A673 (cell line): Measurements from ENCODE around the gene FAM222B. TPM values are rescaled to one million over a fixed set of nuclear protein-coding genes. Genes with fewer than 3 reads are reported as not detected.

Experiments used
- BruUV-seq: library from RNA; stranded (reverse); fragments of 400-500 nt; replicated peaks from 2 replicates; lab custom pipeline; 2021; lab: Mats Ljungman, UMichigan
- CTCF ChIA-PET: fragments of 300-600 bp; sonication (Branson Sonifier 250); formaldehyde crosslinking; loops from one replicate; lab custom pipeline; 2022; ENCODE audit warnings: antibody characterized with exemption; lab: Charles Lee
- POLR2A ChIA-PET: fragments of 300-600 bp; sonication (Branson Sonifier 250); formaldehyde crosslinking; loops from one replicate; lab custom pipeline; 2022; ENCODE audit warnings: antibody characterized with exemption; ENCODE audit not compliant: low non-redundant PET; lab: Charles Lee
- DNase-seq: peaks from one replicate; pipeline ENCODE4 v3.0.0-alpha.2; 2015; ENCODE audit warnings: low spot score
- H3K27ac ChIP-seq: fragments of 200-600 bp; sonication (generic); 2 replicates; pipeline ENCODE4 v1.5.1; 2016; ENCODE audit warnings: mixed run types, low read depth, mild to moderate bottlenecking, mixed read lengths, antibody characterized with exemption, low read length; ENCODE audit not compliant: poor library complexity, severe bottlenecking
- H3K27me3 ChIP-seq: fragments of 200-600 bp; sonication (generic); replicated peaks from 2 replicates; pipeline ENCODE4 v1.6.1; 2017; ENCODE audit warnings: mixed run types, low read depth, mild to moderate bottlenecking, mixed read lengths, antibody characterized with exemption, low read length; ENCODE audit not compliant: insufficient read depth, poor library complexity
- H3K36me3 ChIP-seq: fragments of 200-600 bp; sonication (generic); 2 replicates; pipeline ENCODE4 v1.6.1; 2016; ENCODE audit warnings: mixed run types, mild to moderate bottlenecking, mixed read lengths, antibody characterized with exemption, low read length; ENCODE audit not compliant: insufficient read depth, poor library complexity, severe bottlenecking
- H3K4me1 ChIP-seq: fragments of 200-600 bp; sonication (generic); 2 replicates; pipeline ENCODE4 v1.6.1; 2017; ENCODE audit warnings: mixed run types, mild to moderate bottlenecking, mixed read lengths, antibody characterized with exemption, low read length; ENCODE audit not compliant: insufficient read depth, poor library complexity, severe bottlenecking
- H3K4me3 ChIP-seq: fragments of 200-600 bp; sonication (generic); 2 replicates; pipeline ENCODE4 v1.5.1; 2016; ENCODE audit warnings: low read depth, mixed run types, mild to moderate bottlenecking, mixed read lengths, low read length; ENCODE audit not compliant: poor library complexity, severe bottlenecking
- H3K9me3 ChIP-seq: fragments of 200-600 bp; sonication (generic); 2 replicates; pipeline ENCODE4 v1.6.1; 2016; ENCODE audit warnings: mixed run types, low read depth, mild to moderate bottlenecking, mixed read lengths, antibody characterized with exemption, low read length; ENCODE audit not compliant: poor library complexity, severe bottlenecking
- CTCF ChIP-seq: fragments of 300-800, 200-600 bp; sonication (generic); conservative IDR thresholded peaks from 2 replicates; pipeline ENCODE4 v1.5.1; 2017; ENCODE audit warnings: low read depth, mild to moderate bottlenecking, antibody characterized with exemption, low read length, moderate library complexity, mixed read lengths
- EZH2 ChIP-seq: fragments of 200-600 bp; sonication (generic); IDR thresholded peaks from 2 replicates; pipeline ENCODE4 v1.6.1; 2017; ENCODE audit warnings: borderline replicate concordance, low read depth, mild to moderate bottlenecking, mixed read lengths, antibody characterized with exemption, low read length; ENCODE audit not compliant: poor library complexity, severe bottlenecking
- intact Hi-C: fragments of 100-400 bp; cut with micrococcal nuclease; formaldehyde crosslinking; loops from one replicate; pipeline ENCODE4 v1.10.0; 2022; ENCODE audit not compliant: unreplicated experiment
- total RNA-seq: library from RNA; stranded (reverse); gene quantifications from 2 replicates; pipeline ENCODE4 v1.2.3, GENCODE V29; 2021

The FAM222B gene
- total RNA-seq, 1 experiment from 2014 or later = 27.3 TPM

GRCh38 chr17:28735242-28735722 lies 107.3 kb downstream of the FAM222B start:
- no peaks in the 10 kb centered on the region for H3K4me1 ChIP-seq
- POLR2A ChIA-PET = no interaction called here
- no peaks in the 10 kb centered on the region for H3K9me3 ChIP-seq
- intact Hi-C loops = no loop called here
- no peak overlapping the region for H3K4me3 ChIP-seq
- CTCF ChIA-PET = no interaction called here
- TF ChIP-seq EZH2 = no peak
- DNase-seq = no peak
- H3K36me3 ChIP-seq = no peaks in the 10 kb centered on the region
- H3K27me3 ChIP-seq = no peaks in the 10 kb centered on the region
- BruUV-seq = no TSS peak
- H3K27ac ChIP-seq = no peak overlapping the region

- Histone ChIP-seq H3K36me3 (no peaks in the 10 kb centered on the region), H3K27me3 (no peaks in the 10 kb centered on the region), H3K4me3 (no peak overlapping the region), H3K27ac (no peak overlapping the region), H3K9me3 (no peaks in the 10 kb centered on the region), H3K4me1 (no peaks in the 10 kb centered on the region)
- no TSS peak for BruUV-seq
- intact Hi-C loops = no loop called here
- TF ChIP-seq CTCF (no peak), EZH2 (no peak)
- ChIA-PET POLR2A (no interaction called here), CTCF (interaction anchor here (0.6 kb wide), 1 partner anchor 374 kb away, joined by 3 read pairs; no protein-coding TSS in a partner anchor)
- DNase-seq = no peak
Measured at GRCh38 chr17:28734712-28735241, 107.8 kb downstream of the FAM222B start.

GRCh38 chr17:28733346-28733745 lies 109.2 kb downstream of the FAM222B start:
- BruUV-seq = no TSS peak
- no peaks in the 10 kb centered on the region for H3K27me3 ChIP-seq
- no peaks in the 10 kb centered on the region for H3K4me1 ChIP-seq
- CTCF ChIA-PET = no interaction called here
- intact Hi-C loops = no loop called here
- H3K9me3 ChIP-seq = no peaks in the 10 kb centered on the region
- no peaks in the 10 kb centered on the region for H3K36me3 ChIP-seq
- DNase-seq = no peak
- TF ChIP-seq CTCF (no peak), EZH2 (no peak)
- no peak overlapping the region for H3K27ac ChIP-seq
- POLR2A ChIA-PET = no interaction called here
- no peak overlapping the region for H3K4me3 ChIP-seq

GRCh38 chr17:28729950-28730330 lies 112.7 kb downstream of the FAM222B start:
- no peak for TF ChIP-seq CTCF
- TF ChIP-seq EZH2 = no peak
- Histone ChIP-seq H3K27ac (no peak overlapping the region), H3K36me3 (peaks cover 3% of the 10 kb centered on the region), H3K9me3 (no peaks in the 10 kb centered on the region), H3K4me3 (no peak overlapping the region), H3K4me1 (peaks cover 20% of the 10 kb centered on the region), H3K27me3 (no peaks in the 10 kb centered on the region)
- intact Hi-C loops = loop anchor here (2.0 to 5.0 kb wide), 2 partner anchors 13 to 167 kb away; partner anchors contain the start of gene FLOT2
- POLR2A ChIA-PET = no interaction called here
- CTCF ChIA-PET = no interaction called here
- no peak for DNase-seq
- no TSS peak for BruUV-seq
